Mammary epithelial cell (primary cell): ENCODE measurements around the gene PDPR.

Source experiments
- CTCF ChIP-seq, 2 donors: IDR thresholded peaks in 1 of 2; conservative IDR thresholded peaks in 1 of 2; 2 replicates each; pipeline ENCODE4 v1.5.1; 2011 to 2012; ENCODE audit warnings: inconsistent platforms in 2 of 2, low read length in 2 of 2, mild to moderate bottlenecking in 2 of 2, control low read depth in 1 of 2, low read depth in 1 of 2; ENCODE audit not compliant: insufficient read depth in 1 of 2; ENCODE audit errors: extremely low read depth in 1 of 2
- EZH2 ChIP-seq: IDR thresholded peaks from 2 replicates; pipeline ENCODE4 v1.6.1; 2012; ENCODE audit warnings: low read length, inconsistent platforms, borderline replicate concordance

DNA sequence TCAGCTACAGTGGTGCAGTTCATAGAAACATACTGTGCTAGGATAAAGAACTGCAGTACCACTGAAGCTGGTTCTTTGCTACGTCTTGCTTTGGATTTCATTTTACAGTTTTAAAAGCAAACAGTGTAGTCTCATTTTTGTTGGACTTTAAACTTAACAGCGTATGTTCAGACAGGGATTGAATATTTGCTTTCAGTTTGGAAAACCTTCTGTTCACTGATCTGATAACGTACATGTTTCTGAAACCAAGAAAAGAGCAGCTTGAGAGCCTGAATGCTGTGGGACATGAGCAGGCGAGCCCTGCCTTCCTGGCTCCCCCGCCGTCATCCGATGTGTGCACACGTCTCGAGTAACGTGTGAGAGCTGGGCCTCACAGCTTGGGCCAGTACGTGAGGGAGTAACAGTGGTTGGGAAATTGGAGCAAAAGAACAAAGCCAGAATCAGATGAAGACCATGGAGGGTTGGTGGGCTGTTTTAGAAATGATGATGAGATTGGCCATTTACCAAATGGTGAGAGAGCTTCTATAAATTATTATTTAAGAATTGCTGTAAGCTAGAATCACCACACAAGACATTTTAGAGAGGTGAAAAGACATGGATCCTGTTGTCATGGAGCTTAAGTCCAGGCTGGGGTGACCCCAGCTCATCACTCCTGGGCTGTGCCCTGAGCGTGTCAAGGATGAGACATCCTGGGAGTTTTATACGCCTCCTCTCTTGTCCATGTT lies 38.6 kb downstream of the PDPR start:
- TF ChIP-seq CTCF (conservative IDR thresholded peaks at IDR 0.05 in 1 of 2, IDR thresholded peaks at IDR 0.05 in 1 of 2; ENCODE audit: extremely low read depth in 1 of 2, insufficient read depth in 1 of 2, low read depth in 1 of 2, low read length in 2 of 2) (no peak), EZH2 (no peak)
